Left forelimb (tissue), 1 donor: ENCODE data around the gene ZNF213.
"Not testable (repeated sequence)": the region's sequence is repeated elsewhere in the genome, so short reads cannot be mapped to it uniquely, and the experiment has no call there.

Experiments used
- DNase-seq: peaks from one replicate; pipeline ENCODE4 v3.0.0-alpha.2; 2018; ENCODE audit warnings: low spot score

The ZNF213 gene

DNA sequence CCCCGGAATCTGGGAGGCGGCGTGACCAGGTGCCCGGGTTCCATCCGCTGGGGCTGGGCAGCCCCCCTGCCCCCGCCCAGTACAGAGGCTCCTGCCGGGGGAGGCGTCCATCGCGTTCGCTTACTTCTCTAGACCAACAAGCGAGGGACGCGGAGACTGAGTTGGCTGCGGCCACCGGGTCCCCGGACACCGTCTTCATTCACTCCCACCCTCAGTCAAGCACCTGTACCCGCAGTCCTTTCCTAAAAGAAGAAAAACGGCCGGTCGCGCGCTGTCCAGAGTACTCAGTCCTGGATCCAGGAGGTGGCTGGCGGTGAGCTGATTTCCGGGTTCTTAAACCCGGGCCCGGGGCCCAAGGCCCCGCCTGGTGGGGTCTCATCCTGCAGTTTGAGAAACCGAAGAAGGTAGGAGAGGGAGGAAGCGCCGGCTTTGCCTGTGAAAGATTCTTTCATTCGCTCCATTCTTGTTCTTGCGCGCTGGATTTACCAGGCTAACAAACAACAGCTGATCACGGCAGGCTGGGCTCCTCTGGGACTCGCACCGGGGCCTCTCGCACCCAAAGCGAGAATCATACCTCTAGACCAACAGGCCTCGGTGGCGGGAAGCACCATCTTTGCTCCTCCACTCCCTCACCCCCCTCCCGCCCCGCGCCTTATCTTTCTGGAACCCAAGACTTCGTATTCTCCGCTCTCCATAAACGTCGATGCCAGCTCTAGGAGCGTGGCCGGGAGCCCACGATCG is 35.8 kb downstream of the ZNF213 start:
- no peak for DNase-seq

DNA sequence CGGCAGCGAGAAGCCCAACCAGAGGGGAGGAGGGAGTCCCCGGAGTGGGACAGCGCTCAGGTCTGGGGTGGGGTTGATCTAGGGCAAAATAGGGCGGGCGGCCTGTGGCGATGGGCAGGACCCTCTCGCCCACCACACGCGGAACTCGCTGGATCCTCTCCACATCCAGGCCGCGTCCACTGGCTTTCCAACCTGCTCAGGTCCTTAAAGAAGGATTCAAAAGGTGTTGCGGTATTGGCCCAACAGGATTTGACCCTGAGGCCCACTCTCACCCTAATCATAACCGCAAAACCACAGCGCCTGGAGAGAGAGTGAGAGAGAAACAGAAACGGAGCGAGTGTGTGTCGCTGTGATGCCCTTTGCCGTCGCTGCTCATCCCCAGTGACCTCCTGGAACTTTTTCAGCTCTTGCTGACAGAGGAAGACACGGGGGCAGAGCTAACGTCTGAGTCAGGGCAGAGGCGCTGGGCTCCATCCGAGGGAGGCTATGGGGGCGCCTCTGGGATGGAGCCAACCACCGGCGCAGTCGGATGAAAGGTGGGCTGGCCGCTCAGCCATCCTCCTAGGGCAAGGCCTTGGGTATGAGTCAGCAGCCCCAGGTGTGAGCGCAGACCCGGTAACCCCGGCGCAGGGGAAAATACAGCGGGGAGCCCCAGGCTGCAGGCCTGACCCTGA is 36.5 kb downstream of the ZNF213 start:
- DNase-seq = no peak

DNA sequence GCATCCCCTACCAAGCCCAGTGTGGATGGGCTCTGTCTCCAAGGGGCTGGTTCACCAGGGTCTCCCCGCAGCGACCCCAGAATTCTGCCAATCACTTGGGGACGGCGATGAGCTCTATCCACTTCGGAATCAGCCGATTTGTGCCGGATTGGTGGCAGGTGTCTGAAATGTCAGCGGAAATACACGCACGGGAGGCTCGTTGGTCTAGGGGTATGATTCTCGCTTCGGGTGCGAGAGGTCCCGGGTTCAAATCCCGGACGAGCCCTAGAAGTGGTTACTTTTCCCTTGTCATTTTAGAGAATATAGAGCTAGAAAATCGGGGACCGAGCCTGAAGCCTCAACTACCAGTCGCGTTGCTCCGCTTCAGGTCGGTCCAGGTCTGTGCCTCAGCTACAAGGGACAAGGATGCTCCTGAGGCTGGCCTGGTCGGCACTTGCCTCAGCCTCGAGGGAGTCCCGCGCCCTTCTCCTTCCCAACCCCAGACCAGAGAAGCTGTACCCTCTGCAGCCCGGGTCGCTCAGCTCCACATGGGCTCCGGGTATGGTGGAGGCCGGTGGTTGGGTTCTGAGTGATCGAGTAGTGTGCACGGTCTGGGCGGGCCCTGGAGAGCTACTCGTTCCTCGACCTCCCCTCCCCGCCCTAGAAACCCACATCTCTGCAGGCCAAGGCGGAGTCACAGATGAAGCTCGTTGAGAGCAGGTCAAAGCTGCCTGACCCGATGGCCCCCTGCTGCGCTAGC is 37.2 kb downstream of the ZNF213 start:
- DNase-seq = no peak

- no peak for DNase-seq
These were observed 39.2 kb downstream of the ZNF213 start for GRCh38 chr16:3173892-3174617.

GRCh38 chr16:3174618-3175148 is 39.9 kb downstream of the ZNF213 start:
- no peak for DNase-seq

GRCh38 chr16:3175157-3176093 is 40.6 kb downstream of the ZNF213 start:
- no peak for DNase-seq

DNA sequence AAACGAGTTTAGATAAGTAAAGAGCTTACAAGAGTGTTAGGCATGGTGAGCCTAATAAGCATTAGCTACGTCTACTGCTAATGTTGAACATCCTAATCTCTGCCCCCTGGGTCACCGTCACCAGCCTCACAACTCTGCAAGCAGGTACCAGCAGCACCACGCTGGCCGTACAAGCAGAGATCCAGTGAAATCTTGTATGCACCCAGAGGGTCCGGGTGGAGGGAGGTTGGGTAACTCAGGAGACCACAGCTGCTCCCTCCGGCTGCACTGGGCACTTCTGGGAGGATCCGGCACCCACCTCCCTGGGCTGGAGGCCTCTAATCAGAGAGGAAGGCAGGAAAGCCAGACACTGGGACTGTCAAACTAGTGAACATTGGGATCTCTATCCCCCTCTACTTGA is 44.8 kb downstream of the ZNF213 start:
- no peak for DNase-seq

- DNase-seq = no peak
These were observed 45.6 kb downstream of the ZNF213 start for GRCh38 chr16:3180445-3180878.

GRCh38 chr16:3182293-3182607 is 47.4 kb downstream of the ZNF213 start:
- not testable (repeated sequence) for DNase-seq

GRCh38 chr16:3182608-3183444 is 48.0 kb downstream of the ZNF213 start:
- no peak for DNase-seq

GRCh38 chr16:3183445-3184139 is 48.8 kb downstream of the ZNF213 start:
- DNase-seq = no peak

DNA sequence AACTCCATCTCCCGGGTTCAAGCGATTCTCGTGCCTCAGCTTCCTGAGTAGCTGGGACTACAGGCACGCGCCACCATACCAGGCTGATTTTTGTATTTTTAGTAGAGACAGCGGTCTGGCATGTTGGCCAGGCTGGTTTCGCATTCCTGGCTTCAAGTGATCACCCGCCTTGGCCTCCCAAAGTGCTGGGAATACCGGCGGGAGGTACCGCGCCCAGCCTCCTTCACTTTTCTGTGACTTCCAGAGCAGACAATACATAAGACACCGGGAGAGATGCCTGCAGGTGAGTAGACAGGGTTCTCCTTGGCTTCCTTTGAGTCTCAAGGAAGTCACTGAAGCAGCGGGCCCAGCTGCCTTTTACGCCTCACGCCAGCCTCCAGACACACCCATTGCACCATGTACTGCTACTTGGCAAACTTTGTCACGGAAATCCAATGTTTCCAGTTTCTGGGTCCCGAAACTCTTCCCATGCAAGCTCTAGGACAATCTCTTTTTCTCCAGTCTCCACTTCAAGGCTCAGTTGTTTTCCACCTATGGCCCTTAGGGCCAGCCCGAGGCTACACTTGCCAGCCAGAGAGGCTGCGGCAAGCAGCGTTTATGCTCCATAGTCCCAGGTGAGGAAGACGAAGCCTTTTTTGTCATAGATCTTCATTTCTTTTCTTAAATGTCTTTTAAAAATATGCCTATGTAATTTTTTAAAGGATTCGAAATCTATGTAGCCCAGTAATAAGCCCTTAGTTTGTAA is 52.3 kb downstream of the ZNF213 start:
- no peak for DNase-seq

- DNase-seq = no peak
These were observed 53.2 kb downstream of the ZNF213 start, which contains the start of gene OR1F1 for GRCh38 chr16:3187798-3188674. TSS of gene OR1F1 (plus strand) at chr16:3188204.

DNA sequence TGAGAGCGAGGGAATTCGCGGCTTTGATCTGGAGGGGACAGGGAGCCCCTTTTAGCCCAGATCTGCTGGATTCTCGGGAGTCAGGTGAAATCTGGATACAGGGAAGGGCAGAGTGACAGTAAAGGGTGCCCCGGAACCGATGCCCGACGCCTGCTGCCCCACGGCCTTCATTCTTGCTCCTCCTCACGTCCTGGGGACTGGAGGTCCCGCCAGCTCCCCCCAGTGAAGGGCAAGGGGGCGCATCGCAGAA is 53.8 kb downstream of the ZNF213 start:
- DNase-seq = no peak

DNA sequence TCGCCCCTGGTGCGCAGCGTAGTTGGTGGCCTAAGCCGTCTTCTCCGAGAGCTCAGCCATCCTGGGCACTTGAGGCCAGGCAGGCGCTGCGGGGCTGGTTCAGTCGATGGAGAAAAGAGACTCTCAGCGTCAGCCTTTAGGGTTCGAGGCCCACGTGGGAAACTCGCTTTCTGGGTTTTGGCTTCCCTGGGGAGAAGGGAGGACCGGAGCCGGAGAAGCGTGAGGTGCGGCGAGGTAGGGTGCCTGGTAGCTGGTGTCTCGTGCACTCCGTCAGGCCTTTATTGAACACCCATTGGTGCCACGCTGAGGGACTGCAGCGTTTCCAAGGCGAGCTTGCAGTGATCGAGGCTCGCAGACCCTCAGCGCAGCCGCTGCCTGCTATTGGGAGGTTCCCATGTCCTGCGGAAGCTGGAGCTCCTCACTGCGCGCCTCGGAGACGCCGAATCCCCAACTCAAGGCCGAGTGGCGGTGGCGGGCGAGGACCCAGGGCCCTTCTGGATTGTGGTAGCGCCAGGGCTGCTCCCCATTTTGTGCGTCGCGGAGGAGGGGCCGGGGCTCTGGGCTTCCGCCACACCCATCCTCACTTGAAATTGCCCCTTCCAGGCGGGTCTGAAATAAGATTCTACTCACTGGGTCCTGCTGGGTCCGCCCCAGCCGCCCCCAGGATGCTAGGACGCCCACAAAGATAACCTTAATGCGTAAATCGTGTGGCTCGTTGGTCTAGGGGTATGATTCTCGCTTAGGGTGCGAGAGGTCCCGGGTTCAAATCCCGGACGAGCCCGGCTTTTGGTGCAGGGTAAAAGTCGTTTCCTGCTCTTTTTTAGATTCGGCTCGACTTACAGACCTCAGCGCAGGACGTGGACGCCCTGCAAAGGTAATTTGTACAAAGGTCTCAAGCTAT is 54.3 kb downstream of the ZNF213 start:
- DNase-seq = peak; percentile 71

GRCh38 chr16:3189869-3190268 is 55.0 kb downstream of the ZNF213 start:
- DNase-seq = no peak

DNA sequence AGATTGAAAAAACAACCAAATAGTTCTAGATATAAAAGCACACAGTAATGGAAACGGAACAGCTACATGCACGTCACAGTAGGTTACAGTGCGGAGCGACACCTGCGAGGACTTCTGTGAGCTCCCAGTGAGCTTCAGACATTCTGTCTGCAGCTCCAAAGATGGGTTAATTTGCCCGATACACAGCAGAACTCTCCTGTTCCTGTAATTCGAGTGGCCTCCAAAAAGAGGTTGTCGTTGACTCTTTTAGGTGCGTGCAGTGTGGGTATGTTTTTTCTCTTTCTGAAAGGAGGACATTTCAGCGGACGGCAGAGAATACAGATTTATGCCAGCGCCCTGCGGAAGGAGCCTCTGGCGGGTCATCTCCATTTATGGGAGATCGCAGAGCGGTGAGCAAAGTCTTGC is 56.1 kb downstream of the ZNF213 start:
- no peak for DNase-seq
